Measurements from ENCODE around the gene ACTN4.

ACTN4 gene

DNA sequence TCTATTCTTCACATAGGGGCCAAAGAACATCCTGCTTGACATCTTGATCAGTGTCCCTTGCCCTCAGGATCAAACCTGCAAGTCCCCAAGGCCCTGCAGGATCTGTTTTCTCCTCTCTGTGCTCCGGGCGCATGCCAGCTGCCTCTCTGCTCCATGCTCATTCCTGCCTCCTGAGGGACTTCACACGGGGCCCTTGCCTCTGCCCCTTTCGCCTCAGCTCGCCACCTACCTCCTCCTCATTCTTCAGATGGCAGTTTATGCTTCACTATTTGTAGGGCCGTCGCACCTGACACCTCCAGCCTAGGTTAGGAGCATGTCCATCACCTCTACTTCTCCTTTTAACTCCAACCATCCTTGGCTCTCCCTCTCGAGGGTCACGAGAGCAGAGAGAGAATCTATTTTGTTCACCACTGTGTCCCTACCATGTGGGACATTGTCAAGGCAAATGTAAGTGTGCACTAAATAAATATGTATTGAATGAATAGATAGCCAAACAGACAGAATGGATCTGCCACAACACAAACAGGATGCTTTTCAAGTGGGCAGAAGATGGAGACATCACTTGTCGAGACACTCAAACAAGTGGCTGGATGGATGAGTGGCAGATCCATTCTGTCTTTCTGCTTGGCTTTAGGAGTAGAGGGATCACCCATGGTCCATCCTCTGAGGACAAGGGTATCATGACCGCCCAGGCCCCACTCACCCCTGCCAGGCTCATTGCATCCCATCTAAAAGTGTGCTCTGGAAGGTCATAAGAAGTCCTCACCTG, 29.6 kb downstream of the ACTN4 start:
- in situ Hi-C loops (cut with MboI; ENCODE audit: low sequenced_read_pairs): no loop called here

DNA sequence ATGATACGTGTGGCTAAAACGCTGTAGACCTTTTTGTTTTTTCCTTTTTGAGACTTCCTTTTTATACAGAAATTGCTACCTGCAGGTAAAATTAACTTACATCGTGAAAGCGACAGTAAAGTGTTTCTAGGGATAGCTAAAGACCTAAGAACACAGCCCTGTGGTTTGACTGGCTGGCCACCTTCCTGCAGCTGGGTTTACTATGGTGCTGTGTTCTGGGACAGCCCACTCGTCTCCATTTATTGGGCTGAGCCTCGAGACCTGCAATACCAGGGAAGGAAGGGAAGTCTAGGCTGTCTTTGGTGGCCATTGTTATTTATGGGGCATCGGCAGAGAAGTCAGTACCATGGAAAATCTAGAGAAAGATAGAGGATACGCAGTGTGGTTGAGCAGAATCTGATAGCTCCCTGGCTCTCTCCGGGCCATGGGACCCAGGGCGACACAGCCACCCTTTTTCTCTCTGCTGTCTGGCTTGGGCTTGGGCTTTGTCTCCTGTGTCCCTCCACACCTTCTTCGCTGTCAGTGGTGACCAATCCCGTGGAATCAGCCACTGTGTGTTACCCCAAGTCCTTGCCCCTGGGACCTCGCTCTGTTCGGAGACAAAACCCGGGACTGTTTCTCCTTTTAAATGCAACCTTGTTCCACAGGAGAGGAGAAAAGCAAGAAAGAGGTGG, 30.9 kb downstream of the ACTN4 start:
- in situ Hi-C loops (cut with MboI; ENCODE audit: low sequenced_read_pairs): no loop called here

DNA sequence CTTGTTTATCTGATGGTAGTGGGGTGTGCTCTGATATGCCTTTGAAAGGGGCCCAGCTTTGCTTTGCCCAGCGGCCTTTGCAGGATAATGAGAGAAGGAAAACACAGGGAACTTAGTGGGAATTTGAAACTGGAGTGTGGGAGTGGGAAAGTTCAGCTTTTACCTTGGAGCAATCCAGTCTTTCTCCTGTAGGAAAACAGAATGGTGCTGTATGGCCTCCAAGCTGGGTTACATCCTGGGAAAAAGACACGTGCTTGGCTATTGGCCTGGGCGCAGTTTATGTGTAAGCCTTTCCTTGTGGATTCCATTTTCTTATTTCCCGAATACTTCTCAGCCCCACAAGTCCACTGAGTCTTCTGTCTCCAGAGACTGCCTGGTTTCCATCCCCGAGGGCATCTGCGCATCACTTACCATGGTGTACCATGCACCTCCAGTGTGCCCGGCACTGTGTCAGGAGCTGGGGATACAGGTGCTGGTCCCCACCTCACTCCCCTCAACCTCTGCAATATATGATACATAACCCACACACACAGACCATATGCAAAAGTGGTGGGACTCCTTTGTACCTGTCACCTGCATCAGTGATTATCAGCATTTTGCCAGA, 31.5 kb downstream of the ACTN4 start:
- in situ Hi-C loops (cut with MboI; ENCODE audit: low sequenced_read_pairs): no loop called here

DNA sequence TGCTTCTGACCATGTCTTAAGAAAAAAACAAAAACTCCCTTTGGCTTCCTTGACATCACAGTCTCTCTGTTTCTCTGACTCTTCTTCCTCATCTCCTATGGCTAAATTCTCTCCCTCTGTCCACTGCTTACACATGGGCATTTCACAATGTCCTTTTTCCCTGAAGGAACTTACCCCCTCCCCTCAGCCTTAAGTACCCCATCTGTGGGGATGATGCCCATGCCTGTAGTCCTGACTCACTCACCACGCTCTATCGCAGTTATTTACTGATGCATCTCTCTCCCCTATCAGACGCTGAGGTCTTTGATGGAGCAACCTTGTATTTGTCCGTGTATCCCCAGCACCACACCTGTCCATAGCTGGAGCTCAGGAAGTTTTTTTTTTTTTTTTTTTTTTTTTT, 32.4 kb downstream of the ACTN4 start:
- in situ Hi-C loops (cut with MboI; ENCODE audit: low sequenced_read_pairs): no loop called here

DNA sequence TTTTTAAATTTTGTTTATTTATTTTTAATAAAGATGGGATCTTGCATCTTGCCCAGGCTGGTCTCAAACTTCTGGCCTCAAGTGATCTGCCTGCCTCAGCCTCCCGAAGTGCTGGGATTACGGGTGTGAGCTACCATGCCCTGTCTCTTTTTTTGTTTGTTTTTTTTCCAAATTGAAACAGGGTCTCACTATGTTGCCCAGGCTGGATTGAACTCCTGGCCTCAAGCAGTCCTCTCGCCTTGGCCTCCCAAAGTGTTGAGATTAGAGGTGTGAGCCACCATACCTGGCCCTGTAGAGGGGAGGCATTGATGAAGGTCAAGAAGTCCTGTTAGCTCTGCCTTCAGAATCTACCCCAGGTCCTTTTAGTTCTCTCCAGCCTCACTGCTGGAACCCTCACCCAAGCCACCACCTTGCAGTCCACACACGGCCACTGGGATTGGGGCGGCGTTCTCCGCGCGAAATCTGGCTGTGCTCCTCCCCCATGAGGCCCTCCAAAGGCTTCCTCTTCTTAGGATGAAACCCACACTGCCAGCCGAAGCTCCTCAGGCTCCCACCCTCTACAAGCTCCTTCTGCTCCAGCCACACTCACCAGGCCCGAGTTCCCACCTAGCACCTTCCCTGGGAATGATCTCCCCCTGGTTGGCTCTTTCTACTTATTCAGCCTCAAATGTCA, 34.9 kb downstream of the ACTN4 start:
- in situ Hi-C loops (cut with MboI; ENCODE audit: low sequenced_read_pairs): no loop called here

DNA sequence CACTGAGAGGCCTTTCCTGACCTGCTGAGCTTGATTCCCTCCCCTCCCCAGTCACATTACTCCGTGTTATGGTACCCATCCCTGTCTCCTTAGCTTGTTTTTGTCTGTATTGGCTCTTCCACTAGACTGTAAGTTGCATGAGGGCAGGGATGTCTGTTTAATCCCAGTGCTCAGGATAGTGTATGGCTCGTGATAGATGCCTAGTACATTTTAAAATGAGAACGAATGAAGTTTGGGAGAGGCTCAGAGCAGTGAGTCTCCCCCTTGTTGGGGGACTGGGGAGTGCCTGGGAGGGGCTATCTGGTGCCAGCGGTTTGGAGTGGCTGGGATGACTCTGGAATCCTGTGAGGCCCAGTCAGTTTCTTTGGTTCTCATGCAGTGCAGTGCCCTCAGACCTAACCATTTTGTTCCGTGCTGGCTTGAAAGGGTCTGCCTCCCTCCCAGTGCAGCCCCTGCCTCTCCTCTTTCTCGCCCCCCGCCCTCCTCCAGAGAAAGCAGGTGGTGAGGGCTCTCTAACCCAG, 35.5 kb downstream of the ACTN4 start:
- in situ Hi-C loops (cut with MboI; ENCODE audit: low sequenced_read_pairs): no loop called here

DNA sequence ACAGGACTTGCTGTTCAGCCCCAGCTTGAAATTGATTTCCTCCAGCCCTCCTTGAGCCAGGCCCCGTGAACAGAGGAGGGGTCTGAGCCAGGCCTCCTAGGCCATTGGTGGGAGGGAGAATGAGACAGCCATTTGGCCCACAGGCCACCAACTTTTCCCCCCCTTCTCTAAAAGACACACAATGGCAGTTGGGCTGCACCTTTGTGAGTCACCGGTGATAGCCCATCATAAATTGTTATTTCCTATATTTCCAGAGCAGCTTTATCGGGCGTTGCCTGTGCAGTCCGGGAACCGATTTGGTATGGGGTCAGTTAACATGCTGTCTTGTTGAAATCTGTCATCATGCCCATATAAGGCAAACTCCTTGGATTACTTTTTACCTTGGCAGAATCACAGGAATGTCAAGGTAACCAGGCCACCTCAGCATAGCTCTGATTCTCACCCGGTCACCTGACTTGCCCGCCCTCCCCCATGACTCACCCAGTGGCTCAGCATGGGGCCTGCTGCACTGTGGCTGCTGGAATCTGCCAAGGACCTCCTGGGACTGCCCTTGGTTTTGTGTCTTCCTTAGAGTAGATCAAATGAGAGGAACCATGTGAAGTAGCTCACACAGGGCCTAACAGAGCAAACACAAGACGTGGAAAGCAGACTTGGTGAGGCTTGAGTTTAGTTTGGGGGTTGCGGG, 36.1 kb downstream of the ACTN4 start:
- in situ Hi-C loops (cut with MboI; ENCODE audit: low sequenced_read_pairs): no loop called here

DNA sequence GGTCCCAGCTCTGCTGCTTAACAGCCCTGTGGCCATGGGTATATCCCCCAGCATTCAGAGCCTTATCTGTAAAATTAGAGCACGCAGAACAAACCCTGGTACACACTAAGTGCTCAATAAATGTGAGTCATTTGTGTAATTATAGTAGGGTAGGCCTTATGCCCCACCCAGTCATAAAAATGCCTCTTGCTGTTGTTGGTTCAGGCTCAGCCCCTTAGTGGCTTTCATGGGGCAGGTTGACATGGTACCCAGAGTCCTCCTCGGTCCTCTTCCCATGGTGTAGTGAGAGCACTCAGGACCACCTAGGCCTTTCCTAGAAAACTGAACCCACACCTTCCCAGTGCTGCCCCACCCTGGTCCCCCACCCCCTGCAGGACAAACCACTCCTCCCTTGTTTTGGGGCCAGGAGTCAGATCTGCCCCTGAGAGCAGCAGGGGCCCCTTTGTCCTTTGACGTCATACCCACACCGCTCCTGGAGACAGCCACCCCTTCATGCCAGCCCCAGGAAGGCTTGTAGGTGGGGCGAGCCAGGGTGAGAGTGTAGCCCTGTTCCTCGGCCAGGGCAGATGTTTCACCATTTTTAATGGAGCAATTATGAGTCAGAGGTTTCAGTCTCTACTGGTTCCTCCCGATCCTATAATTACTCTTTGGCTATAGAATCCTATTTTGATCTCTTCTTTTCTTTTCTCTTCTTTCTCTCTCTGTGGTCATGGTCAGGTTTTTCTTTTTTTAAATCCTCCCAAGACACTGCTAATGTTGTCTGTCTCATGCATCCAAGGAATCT, 36.8 kb downstream of the ACTN4 start:
- in situ Hi-C loops (cut with MboI; ENCODE audit: low sequenced_read_pairs): no loop called here

DNA sequence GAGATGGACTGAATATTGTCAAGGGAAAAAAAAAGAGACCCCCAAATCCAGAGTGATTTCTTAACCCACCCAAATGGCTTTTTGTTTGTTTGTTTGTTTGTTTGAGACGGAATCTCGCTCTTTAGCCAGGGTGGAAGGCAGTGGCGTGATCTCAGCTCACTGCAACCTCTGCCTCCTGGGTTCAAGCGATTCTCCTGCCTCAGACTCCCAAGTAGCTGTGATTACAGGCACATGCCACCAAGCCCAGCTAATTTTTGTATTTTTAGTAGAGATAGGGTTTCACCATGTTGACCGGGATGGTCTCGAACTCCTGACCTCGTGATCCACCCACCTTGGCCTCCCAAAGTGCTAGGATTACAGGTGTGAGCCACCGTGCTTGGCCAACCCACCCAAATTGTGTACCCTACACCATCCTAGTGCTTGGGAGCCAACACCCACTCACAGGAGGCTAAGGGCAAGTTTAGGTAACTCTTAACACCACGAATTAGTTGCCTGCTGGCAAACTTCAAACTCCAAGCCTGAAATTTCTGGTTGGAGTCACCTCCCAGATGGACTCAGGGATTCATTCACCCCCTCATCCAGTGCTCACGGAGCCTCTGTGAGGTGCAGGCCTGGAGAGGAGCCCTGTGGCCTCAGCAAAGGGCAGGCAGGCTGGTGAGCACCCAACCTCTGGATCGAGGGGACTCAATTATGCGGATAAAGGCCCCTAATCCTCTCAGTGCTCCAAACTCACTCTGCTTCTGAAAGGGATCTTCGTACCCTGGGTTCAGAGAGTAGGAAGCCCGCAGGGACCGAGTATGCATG, 37.6 kb downstream of the ACTN4 start:
- in situ Hi-C loops (cut with MboI; ENCODE audit: low sequenced_read_pairs): no loop called here

DNA sequence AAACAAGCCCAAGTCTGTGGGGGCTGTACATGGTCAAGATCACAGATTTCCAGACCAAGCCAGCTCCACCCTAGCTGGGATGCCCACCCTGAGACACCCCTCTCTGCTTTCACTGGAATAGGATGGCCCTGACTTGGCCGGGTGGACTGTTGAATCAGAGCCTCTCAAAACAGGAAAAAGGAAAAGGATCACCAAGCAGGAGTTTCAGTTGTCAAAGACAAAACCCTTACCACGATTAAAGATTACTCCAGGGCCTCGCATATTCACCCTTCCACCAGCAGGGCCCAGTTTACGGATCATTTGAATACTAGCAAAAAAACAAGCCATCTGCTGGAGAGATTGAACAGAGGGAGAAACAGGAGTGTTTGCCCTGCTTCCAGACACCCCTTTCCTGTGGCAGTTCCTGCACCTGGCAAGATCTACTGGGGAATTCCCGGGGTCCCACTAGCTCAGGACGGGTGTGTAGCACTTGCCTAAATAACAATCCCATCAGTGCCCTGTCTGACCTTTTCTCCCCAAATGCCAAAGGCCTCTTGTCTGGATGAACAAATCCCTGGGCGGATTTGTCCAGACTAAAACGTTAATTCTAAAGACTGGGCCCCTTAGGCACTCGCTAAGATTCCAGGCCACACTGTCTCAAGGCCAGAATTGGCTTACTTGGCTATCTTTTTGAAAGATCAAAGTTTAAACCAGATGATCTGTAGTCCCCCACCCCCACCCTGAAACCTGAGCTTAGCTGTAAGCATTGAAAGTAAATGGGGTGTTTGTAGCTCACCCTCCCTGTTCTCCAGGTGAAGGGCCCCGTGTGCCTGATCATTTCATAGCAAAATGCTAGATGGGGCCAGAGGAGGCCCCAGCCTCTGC, 38.4 kb downstream of the ACTN4 start:
- in situ Hi-C loops (cut with MboI; ENCODE audit: low sequenced_read_pairs): no loop called here

DNA sequence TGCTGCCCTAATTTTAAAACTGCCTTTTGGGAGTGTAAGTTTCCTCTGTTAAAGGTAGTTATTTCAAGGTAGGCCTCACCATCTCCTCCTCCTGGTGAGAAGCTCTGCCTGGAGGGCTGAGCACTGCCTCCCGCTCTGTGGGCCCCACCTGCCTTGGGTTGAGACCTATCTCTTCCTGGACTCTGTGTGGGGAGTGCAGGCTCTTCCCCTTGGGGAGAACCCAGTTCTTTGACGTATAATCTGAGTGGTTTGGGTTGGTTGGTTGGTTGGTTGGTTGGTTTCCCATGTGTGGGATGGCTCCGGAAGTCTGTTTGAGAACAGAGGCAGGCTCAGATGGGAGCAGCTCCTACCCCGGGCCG, 39.1 kb downstream of the ACTN4 start:
- in situ Hi-C loops (cut with MboI; ENCODE audit: low sequenced_read_pairs): no loop called here

DNA sequence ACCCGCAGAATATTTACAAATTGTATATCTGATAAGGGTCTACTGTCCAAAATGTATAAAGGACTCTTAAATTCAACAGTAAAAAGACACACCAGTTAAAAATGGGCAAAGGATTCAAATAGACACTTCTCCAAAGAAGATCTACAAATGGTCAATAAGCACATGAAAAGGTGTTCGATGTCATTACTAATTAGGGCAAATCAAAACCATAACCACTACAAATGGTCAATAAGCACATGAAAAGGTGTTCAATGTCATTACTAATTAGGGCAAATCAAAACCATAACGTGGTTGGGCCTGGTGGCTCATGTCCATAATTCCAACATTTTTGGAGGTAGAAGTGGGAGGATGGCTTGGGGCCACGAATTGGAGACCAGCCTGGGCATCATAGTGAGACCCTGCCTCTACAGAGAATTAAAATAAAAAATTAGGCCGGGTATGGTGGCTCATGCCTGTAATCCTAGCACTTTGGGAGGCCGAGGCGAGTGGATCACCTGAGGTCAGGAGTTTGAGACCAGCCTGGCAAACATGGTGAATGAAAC, 40.5 kb downstream of the ACTN4 start:
- in situ Hi-C loops (cut with MboI; ENCODE audit: low sequenced_read_pairs): no loop called here

DNA sequence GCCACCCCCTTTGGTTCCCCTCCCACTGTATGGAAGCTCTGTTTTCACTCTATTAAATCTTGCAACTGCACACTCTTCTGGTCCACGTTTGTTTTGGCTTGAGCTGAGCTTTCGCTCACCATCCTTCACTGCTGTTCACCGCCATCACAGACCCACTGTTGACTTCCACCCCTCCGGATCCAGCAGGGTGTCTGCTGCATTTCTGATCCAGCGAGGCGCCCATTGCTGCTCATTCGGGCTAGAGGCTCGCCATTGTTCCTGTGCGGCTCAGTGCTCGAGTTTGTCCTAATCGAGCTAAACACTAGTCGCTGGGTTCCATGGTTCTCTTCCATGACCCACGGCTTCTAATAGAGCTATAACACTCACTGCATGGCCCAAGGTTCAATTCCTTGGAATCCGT, 42.7 kb downstream of the ACTN4 start:
- in situ Hi-C loops (cut with MboI; ENCODE audit: low sequenced_read_pairs): no loop called here

DNA sequence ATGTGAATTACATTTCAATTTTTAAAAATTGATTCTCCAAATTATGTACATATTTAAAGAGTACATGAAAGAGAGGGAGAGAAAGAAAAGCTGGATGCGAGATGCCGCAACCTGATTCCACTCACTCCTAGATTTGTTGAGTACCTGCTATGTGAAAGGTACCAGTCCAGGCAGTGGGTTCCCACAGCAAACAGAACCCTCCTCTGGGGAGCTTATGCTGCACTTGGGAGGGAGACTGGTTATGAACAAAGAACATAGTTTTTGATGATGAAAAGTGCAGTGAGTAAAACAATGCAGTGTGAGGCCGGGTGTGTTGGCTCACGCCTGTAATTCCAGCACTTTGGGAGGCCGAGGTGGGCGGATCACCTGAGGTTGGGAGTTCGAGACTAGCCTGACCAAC, 43.4 kb downstream of the ACTN4 start:
- in situ Hi-C loops (cut with MboI; ENCODE audit: low sequenced_read_pairs): no loop called here

DNA sequence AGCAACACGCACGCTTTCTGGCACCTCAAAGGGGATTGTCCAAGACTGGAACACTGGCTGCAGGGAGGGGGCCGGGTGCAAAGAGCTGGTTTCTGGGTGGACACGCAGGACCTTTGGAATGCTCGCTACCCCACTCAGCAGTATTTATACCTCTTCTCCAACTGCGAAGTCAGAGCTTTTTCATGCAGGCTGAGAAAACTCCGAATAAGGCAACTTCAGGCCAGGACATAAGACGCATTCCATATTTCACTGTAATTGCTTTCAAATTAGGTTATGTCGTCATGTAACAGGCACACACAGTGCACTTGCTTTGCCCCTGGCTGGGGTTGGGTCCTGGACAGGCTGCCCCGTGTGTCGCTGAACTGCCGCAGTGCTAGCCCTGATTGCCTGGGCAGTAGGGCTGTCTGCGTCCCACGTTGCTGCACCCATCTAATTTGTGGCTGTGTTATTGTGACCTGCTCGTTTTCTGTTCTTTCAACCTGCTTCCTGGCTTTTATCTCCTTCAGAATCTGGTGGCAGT, 44.5 kb downstream of the ACTN4 start:
- in situ Hi-C loops (cut with MboI; ENCODE audit: low sequenced_read_pairs): no loop called here

DNA sequence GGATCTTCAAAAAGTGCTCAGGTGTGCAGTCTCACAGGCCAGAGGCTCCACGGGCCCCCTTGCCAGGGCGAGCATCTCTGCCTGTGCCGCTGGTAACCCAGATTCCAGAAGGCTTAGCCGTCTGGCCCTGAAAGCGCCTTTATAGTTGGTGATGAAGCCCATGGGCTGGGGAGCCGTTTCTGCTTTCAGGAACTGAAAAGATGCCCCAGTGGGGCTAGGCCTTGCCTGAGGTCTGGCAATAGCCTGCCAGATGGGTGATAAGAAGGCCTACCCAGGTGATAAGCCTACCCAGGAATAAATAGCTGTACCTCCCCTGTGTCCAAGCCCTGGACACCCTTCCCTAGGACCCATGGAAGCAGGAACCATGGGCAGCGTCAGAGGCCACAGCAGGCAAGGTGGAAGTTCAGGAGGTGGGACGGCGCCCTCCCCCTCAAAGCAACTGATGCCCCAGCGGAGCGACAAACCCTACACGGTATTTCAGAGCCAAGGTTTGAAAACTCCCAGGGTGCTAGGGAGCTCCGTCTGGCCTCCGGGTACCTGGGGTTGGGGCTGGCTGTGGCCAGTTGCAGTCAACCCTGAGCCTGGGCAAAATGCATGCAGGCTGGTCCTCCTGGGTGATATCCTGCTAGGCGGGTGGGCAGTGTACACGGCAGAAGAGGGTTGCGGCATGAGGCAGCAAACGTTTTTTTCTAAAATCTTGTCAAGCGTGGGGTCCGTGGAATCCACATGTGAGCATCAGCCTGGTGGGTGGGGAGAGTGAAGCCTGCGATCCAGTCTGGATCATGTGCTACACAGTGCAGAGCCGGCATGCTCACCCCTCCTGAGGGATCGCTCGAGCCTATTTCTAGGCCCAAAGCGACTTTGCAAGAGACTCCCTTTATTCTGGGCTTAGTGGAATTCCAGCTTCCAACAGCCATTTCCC, 45.3 kb downstream of the ACTN4 start:
- in situ Hi-C loops (cut with MboI; ENCODE audit: low sequenced_read_pairs): no loop called here
